Vagina (tissue), 2 donors: ENCODE data around the gene UBD. TPM values are rescaled to one million over a fixed set of nuclear protein-coding genes. Genes with fewer than 3 reads are reported as not detected.

Experiments used
- DNase-seq, 2 donors: peaks; one replicate each; pipeline ENCODE4 v3.0.0-alpha.2; 2017; ENCODE audit errors: extremely low spot score in 2 of 2
- H3K27ac ChIP-seq: fragments of 200-600 bp; sonication (generic); one replicate; pipeline ENCODE4 v1.5.1; 2019
- H3K27me3 ChIP-seq: fragments of 200-600 bp; sonication (generic); one replicate; pipeline ENCODE4 v1.5.1; 2019
- H3K36me3 ChIP-seq, 2 donors: fragments of 200-600 bp; sonication (generic); one replicate each; pipeline ENCODE4 v1.5.1; 2017 to 2019
- H3K4me1 ChIP-seq: fragments of 200-600 bp; sonication (generic); one replicate; pipeline ENCODE4 v1.5.1; 2019
- H3K4me3 ChIP-seq, 2 donors: fragments of 200-600 bp; sonication (generic); 1 replicate in 1 of 2; 2 replicates in 1 of 2; pipeline ENCODE4 v1.5.1; 2016 to 2019
- H3K9me3 ChIP-seq: fragments of 200-600 bp; sonication (generic); one replicate; pipeline ENCODE4 v1.5.1; 2019
- POLR2A ChIP-seq, 2 donors: fragments of 450-650 bp; IDR thresholded peaks; one replicate each; pipeline ENCODE4 v1.6.1; 2017; ENCODE audit warnings: antibody characterized with exemption in 2 of 2, mild to moderate bottlenecking in 2 of 2, moderate library complexity in 2 of 2
- POLR2AphosphoS5 ChIP-seq, 2 donors: sonication (generic); formaldehyde crosslinking; IDR thresholded peaks; one replicate each; pipeline ENCODE4 v1.9.0; 2017; ENCODE audit warnings: antibody characterized with exemption in 2 of 2, mild to moderate bottlenecking in 2 of 2, low read depth in 1 of 2; ENCODE audit not compliant: insufficient read depth in 1 of 2
- intact Hi-C: fragments of 100-400 bp; cut with DNase I; formaldehyde crosslinking; loops from one replicate; pipeline ENCODE4 v1.15.1; 2023
- total RNA-seq: library from RNA; depleted of rRNA; stranded (reverse); fragments of >200 nt; gene quantifications from one replicate; pipeline ENCODE4 v1.2.3, GENCODE V29; 2016
- TF ChIP-seq, protein P1 (sequence below), 3 experiments: fragments of 450-650 bp in 2 of 3; fragments of 200-600 bp in 1 of 3; sonication (generic) in 1 of 3; IDR thresholded peaks; one replicate each; pipeline ENCODE4 v1.5.1; 2017 to 2019; ENCODE audit warnings: antibody characterized with exemption in 3 of 3, mild to moderate bottlenecking in 2 of 3, moderate library complexity in 2 of 3

The UBD gene
- not detected for total RNA-seq

GRCh38 chr6:29559524-29560287 lies at the start of gene UBD:
Gene UBD (minus strand): TSS chr6:29559732. CDS start chr6:29559701, 31 bp downstream.
- intact Hi-C loops = no loop called here
- no peaks in the 10 kb centered on the region for H3K4me1 ChIP-seq
- TF ChIP-seq POLR2AphosphoS5 (IDR thresholded peaks at IDR 0.05; ENCODE audit: insufficient read depth in 1 of 2, low read depth in 1 of 2) = no peak
- no peak for TF ChIP-seq POLR2A (IDR thresholded peaks at IDR 0.05)
- TF ChIP-seq, protein P1, sequence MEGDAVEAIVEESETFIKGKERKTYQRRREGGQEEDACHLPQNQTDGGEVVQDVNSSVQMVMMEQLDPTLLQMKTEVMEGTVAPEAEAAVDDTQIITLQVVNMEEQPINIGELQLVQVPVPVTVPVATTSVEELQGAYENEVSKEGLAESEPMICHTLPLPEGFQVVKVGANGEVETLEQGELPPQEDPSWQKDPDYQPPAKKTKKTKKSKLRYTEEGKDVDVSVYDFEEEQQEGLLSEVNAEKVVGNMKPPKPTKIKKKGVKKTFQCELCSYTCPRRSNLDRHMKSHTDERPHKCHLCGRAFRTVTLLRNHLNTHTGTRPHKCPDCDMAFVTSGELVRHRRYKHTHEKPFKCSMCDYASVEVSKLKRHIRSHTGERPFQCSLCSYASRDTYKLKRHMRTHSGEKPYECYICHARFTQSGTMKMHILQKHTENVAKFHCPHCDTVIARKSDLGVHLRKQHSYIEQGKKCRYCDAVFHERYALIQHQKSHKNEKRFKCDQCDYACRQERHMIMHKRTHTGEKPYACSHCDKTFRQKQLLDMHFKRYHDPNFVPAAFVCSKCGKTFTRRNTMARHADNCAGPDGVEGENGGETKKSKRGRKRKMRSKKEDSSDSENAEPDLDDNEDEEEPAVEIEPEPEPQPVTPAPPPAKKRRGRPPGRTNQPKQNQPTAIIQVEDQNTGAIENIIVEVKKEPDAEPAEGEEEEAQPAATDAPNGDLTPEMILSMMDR (IDR thresholded peaks at IDR 0.05) = no peak
- H3K27ac ChIP-seq = no peak within 1 kb of the TSS
- no peaks in the 10 kb centered on the region for H3K27me3 ChIP-seq
- DNase-seq = no peak
- H3K9me3 ChIP-seq = no peaks in the 10 kb centered on the region
- H3K36me3 ChIP-seq = no peaks in the 10 kb centered on the region
- no peak within 1 kb of the TSS for H3K4me3 ChIP-seq

DNA sequence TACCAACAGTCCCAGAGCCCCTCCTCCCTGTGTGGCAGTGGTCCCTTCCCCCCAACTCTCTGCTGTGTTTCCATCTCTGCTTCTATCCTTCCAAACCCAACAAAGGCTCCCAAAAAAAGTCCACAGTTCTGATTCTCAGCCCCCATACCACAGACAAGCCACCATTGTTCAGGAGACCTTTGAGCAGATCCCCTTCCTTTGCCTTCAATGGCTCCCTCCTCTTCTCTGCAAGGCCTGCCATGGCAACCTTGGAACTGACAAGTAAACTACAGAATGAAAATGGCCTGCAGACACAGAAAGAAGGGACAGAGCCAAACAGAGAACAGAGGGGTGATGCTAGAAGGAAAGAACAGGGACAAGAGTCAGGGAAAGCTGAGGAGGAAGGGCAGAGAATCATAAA lies 48.6 kb upstream of the UBD start:
- H3K27me3 ChIP-seq = no peaks in the 10 kb centered on the region
- no peak for DNase-seq
- no peak for TF ChIP-seq POLR2AphosphoS5 (IDR thresholded peaks at IDR 0.05; ENCODE audit: insufficient read depth in 1 of 2, low read depth in 1 of 2)
- TF ChIP-seq, protein P1 (IDR thresholded peaks at IDR 0.05) = no peak
- TF ChIP-seq POLR2A (IDR thresholded peaks at IDR 0.05) = no peak
- no peaks in the 10 kb centered on the region for H3K9me3 ChIP-seq
- H3K4me1 ChIP-seq = no peaks in the 10 kb centered on the region
- intact Hi-C loops = no loop called here
- no peak overlapping the region for H3K4me3 ChIP-seq
- peaks cover 0 to 59% of the 10 kb centered on the region in 2 donors for H3K36me3 ChIP-seq
- H3K27ac ChIP-seq = no peak overlapping the region

DNA sequence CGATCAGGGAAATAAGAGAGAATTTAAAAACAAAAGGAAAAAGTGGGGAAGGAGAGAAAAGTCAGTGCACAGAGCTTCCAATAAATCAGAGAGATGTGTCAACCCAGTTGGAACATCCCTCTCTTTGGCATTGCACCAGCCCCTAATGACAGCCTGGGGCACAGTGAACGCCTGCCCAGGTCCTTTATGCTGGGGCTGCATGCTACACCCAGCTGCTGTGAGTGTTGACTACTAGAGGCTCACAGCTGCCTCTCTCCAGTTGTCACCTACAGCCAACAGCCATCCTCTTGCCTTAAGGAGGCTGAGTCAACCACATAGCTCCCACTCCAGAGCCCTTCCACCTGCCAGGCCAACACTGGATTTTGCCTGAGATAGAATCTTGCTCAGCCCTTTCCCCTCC lies 44.4 kb upstream of the UBD start:
- Histone ChIP-seq H3K9me3 (no peaks in the 10 kb centered on the region), H3K36me3 (peaks cover 0 to 27% of the 10 kb centered on the region in 2 donors), H3K27me3 (no peaks in the 10 kb centered on the region), H3K4me1 (no peaks in the 10 kb centered on the region), H3K27ac (no peak overlapping the region), H3K4me3 (no peak overlapping the region)
- TF ChIP-seq, protein P1 (IDR thresholded peaks at IDR 0.05) = no peak
- no peak for TF ChIP-seq POLR2AphosphoS5 (IDR thresholded peaks at IDR 0.05; ENCODE audit: insufficient read depth in 1 of 2, low read depth in 1 of 2)
- TF ChIP-seq POLR2A (IDR thresholded peaks at IDR 0.05) = no peak
- DNase-seq = no peak
- intact Hi-C loops = no loop called here

DNA sequence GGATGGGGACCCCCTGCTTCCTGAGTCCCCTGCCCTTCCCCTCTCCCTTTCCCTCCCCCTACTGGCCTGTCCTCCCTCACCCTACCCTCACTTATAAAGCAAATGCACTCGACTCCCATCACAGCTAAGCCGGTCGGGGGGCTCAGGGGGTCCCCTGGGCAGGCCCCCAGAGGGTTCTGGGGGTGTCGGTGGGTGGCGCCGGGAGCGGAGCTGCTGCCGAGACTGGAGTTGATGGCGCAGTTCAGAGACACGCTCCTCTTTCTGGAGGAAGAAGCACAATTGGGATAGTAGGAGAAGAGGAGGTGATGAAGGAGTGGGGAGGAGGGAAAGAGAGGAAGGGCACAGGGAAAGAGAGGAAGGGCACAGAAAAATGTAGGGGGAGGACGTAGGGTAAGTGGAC lies 43.9 kb upstream of the UBD start:
- Histone ChIP-seq H3K4me1 (no peaks in the 10 kb centered on the region), H3K27me3 (no peaks in the 10 kb centered on the region), H3K36me3 (peaks cover 0 to 24% of the 10 kb centered on the region in 2 donors), H3K4me3 (no peak overlapping the region), H3K9me3 (no peaks in the 10 kb centered on the region), H3K27ac (no peak overlapping the region)
- intact Hi-C loops = no loop called here
- DNase-seq = no peak
- TF ChIP-seq POLR2AphosphoS5 (IDR thresholded peaks at IDR 0.05; ENCODE audit: insufficient read depth in 1 of 2, low read depth in 1 of 2) = no peak
- TF ChIP-seq, protein P1 (IDR thresholded peaks at IDR 0.05) = no peak
- TF ChIP-seq POLR2A (IDR thresholded peaks at IDR 0.05) = no peak
